GM21447 (cell line): ENCODE measurements around the gene SLC22A13.
"Not testable (repeated sequence)": the region's sequence is repeated elsewhere in the genome, so short reads cannot be mapped to it uniquely, and the experiment has no call there.

Source experiments
- ATAC-seq: cut with Tn5 transposase; IDR thresholded peaks from one replicate; pipeline ENCODE4 v1.9.1; 2021; ENCODE audit not compliant: unreplicated experiment

SLC22A13 gene

DNA sequence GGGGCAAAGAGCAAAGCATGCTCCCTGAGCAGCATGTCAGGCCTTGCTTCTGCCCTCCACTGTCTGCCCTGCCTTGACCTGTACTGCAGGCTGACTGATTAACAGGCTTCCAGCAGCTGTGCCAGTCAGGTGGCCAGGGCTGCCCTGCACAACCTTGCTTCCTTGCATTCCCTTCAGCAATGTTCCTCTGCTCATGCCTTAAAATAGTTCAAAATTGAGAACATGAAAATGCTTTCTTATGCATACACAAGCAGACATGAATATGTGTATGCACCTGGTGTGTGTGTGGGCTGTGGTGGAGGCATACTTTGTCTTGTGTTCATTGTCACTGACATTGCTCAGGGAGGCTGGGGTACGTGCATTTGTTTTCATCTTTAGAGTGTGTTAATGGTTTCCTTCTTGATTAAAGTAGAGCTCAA, 1.2 kb upstream of the SLC22A13 start:
- ATAC-seq = no peak

DNA sequence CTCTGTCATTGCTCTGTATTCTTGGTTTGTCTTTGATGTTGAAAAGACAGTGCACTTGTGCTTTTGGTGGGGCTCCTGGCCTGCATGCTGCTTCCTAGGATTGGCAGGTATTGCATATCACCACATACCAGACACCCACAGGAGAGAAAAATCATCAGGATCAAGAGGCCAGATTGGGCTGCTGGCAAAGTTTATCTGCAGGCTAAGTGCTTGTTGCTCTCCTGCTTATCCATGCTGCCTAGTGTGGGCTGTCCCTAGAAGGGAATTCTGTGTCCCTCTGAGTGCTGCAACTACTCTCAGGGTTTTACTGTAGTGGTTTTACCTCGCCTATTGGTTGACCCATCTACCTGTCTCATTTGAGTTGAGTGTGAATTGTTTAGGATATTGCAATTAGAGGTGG, 833 bp upstream of the SLC22A13 start:
- ATAC-seq = no peak

DNA sequence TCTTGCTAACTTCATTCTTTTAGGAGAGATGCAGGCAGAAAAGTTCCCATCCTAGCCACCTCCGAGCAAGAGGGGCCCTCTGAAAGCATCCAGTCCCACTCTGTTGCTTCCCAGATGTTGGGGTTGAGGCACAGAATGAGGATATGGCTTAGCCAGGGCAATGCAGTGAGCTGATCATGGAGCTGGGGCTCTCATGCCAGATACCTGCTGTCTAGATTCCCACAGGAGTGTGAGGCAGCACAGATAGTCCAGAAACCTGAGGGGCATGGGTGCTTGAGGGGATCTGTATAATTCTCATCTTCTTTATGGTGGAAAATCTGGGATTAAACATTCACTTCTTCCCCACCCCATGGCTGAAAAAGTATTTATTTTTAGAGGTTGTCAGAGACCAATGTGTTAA, 1.2 kb downstream of the SLC22A13 start:
- ATAC-seq = no peak

DNA sequence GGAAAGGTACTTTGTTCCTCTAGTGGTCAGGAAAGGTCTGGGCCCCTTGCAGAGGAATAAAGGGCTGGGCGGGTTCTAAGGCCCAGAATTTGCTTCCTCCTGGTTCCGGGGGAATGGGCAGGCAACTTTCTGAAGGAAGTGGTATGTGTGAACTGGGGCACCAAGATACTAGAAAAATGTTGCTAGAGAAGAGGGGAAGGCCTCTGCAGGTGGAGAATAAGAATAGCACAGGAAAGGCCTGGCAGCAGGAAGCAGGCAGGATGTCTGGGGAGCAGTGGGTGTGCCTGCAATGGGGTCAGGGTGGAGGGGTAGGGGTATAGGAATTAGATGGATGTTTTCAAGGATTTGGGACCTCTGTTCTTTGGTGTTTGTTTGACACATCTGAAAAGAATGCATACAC, 2.0 kb downstream of the SLC22A13 start:
- no peak for ATAC-seq

DNA sequence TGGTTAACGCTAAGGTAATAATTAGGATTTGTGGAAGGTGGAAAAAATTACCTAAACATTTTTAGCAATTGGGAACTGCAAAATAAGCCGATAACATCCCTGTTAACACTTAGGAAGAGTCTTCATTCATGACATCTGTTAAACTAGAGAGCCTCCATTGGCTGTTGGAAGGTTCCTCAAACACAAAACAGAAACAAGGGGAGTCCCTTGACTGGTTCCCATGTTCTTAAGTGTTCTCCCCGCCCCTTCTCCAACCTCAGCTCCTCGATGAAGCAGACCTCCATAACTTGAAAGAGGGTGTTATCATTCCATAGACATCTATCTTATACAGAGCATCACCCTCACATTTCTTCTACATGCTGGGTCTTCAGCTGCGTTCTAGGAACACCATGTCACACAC, 2.5 kb downstream of the SLC22A13 start:
- ATAC-seq = no peak

DNA sequence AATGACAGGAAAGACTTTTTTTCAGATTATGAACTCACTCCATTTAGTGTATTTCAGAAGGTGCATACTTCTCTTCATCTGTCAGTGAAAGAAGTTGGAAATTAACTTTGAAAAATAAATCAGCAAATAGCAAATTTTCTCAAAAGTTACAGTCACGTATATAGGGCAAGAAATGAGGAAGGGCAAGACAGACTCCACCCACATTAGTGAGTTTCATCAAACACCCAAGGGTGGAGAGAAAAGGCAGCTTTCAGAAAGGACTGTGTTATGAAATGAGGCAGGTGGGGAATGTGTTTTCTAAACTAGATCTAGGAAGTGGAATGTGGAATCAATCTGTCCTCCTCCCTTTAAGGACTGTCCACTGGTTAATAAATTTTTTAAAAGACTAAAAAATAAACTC, 2.9 kb downstream of the SLC22A13 start:
- ATAC-seq = no peak

DNA sequence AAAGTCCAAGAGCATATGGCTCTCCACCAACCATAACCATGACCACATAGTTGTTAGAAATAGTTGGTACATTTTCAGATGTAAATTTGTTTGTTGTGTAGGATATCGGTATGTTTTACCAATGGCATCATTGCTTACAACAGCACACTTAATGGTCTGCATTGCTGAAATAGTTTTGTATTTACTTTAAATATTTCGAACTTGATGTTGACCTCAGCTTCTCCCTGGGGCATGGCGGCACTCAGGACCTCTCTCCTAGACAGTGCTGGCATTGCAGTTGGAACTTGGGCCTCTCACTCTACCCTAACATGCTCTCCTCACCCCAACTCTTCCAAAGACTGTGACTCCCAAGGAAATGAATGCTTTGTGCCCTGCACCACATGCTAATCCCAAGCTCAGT, 5.0 kb downstream of the SLC22A13 start:
- no peak for ATAC-seq

DNA sequence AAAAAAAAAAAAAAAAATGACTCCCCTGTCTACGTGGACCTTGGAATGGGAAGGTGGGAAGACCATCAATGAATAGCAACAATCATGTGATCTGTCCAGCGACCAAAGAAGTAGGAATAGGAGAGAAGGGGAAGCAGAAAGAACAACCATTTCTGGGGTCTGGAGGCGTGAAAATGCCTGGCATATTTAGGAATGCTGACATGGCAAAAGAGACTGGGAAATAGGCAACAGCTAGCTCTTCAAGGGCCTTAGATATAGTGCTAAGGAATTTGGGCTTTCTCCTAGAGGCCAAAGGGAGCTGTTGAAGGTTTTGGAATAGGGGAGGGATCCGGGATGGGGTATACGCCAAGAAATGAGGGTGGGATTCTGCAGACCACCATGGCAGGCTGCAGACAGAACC, 5.9 kb downstream of the SLC22A13 start:
- ATAC-seq = no peak

DNA sequence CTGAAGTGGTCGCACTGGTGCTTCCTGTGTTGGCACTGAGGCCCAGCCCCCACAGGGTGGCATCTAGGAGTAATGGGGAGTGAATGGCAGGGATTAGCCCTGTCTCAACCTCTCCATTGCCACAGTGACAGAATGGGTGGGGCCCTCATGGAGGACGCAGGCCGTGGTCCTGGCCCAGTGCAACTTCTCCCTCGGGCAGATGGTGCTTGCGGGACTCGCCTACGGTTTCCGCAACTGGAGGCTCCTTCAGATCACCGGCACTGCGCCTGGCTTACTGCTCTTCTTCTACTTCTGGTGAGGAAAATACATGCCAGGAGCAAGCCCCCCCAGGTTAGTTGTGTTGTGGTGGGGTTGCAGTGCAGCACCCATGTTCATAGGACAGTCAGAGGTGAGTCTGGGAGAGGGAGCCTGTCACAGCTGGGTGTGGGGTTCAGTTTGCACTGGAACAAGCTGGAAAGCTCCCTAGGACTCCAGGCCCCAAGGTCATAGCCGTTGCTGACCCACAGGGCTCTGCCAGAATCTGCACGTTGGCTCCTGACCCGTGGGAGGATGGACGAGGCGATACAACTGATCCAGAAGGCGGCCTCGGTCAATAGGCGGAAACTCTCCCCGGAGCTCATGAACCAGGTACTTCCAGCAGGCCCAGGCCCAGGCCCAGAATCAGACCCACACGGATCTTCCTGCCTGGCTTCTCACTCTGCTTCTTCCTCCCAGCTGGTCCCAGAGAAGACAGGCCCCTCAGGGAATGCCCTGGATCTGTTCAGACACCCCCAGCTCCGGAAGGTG, 9.4 kb downstream of the SLC22A13 start:
- no peak for ATAC-seq

DNA sequence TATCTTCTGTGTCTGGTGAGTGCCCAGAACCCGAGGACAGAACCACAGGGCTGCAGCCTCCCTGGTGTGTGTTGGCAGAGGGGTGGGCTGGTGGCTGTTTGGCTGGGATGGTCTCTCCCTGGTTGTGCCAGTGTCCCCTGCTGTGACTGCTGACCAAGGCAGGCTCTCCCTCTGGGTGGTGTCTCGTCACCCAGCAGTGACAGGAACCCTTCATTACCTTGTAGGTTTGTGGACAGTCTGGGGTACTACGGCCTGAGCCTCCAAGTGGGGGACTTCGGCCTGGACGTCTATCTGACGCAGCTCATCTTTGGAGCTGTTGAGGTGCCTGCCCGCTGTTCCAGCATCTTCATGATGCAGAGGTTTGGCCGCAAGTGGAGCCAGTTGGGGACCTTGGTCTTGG, 10.0 kb downstream of the SLC22A13 start:
- no peak for ATAC-seq

DNA sequence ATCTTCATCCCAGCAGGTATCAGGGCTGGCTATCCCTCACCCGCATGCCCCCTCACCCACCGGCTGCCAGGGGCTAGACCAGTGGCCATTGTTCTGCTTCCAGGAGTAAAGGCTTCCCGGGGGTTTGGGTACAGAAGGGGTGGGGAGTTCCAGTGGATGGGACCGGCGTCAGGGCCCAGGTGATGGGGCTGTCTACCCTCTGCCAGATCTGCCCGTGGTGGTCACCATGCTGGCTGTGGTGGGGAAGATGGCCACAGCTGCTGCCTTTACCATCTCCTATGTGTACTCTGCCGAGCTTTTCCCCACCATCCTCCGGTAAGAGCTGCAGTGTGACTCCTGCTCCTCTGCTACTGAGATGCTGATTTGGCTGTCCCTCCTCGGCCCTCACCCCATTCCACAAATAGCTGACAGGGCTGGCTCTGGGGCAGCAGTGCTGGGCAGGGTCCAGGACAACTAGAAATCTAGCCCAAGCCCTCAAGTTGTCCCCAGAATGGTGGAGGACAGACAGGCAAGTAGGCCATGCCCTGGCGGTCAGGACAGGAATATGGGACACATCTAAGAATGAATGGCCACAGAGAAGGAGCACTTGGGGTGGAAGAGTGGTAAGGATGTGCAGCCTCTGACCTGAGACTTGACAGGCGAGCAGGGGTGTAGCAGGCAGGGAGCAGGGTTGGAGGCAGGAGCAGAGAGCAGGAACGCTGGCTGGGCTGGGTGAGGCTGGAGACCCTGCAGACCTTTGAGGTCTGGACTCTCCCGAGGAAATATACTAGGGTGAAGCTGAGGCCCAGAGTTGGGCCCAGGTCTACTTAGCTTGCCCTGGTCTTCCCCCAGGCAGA, 10.7 kb downstream of the SLC22A13 start:
- no peak for ATAC-seq

DNA sequence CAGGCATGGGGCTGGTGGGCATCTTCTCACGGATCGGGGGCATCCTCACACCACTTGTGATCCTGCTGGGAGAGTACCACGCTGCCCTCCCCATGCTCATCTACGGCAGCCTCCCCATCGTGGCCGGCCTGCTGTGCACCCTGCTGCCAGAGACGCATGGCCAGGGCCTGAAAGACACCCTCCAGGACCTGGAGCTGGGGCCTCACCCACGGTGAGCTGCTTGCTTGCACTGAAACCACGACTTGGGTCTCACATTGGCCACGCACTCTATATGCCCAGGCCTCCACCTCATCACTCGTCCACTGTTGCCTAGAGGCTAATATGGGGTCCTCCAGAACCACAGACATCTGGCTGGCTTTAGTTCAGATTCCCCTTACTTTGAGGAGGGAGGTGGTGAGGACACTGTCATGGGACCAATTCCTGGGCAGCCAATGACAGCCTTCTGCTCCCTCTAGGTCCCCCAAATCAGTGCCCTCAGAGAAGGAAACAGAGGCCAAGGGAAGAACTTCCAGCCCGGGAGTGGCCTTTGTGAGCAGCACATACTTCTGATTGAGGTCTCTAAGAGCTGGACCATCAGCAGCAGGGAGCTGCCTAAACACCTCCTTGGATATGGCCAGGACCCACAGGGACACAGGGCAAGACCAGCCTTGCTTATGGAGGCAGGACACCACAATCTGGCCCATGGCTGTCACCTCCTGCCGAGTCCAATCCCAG, 11.5 kb downstream of the SLC22A13 start:
- ATAC-seq = no peak

DNA sequence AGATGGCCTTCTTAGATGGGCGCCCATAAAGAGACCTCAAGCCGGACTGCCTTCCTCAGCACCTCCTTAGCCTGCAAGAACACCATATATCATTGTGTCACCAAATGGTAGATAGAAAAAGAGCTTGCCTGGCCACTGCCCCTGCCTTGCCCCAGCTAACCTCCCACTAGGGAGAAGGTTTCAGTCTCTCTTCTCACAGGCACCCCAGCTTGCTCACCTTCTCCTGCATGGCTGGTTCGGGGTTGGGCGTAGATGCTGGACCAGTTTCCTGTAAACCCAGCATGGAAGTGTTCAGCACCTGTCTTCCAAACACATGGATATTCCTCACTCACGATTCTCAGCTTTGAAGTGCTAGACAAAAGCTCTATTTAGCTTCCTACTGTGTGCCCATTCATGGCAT, 13.2 kb downstream of the SLC22A13 start:
- ATAC-seq = no peak

DNA sequence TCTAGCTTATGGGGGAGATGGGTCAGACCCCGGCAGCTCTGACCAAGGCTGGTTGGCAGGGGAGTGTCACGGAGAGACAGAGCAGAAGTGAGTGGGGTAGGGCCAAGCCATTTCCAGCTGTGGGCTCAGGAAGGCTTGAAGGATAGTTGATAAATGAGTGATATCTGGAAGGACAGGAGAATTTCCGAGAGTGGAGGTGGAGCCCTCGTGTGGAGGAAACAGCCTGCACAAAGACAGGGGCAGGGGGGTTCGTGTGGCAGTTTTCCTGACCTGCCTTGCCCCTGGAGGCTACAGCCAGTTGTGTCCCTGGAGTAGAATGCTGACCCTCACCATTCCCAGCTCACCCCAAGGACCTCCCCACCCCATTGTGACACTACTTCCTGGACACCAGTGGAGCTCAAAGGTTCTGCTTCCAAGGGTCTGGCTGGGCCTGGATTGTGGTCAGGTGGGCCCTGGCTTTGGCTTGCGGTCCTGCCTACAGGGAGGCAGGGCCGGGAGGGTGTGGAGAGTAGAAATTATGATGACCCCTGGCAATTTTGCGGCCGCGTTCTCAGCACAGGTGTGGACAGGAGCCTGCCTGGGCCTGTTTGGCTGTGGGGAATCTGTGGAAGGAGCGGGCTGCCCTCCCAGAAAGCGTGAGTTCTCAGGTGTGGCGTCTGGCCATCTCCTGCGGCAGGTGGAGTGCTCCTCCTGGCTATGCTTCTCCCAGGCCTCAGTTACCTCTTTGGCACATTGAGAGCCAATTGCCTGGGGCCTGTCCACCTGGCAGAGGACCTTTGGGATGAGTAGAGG, 16.5 kb downstream of the SLC22A13 start, which contains the start of gene SLC22A14:
SLC22A14 (plus strand) TSS at position 400 of the 792 bp plus-strand sequence. CDS start 23,733 bp downstream, outside the sequence.
- ATAC-seq = no peak

DNA sequence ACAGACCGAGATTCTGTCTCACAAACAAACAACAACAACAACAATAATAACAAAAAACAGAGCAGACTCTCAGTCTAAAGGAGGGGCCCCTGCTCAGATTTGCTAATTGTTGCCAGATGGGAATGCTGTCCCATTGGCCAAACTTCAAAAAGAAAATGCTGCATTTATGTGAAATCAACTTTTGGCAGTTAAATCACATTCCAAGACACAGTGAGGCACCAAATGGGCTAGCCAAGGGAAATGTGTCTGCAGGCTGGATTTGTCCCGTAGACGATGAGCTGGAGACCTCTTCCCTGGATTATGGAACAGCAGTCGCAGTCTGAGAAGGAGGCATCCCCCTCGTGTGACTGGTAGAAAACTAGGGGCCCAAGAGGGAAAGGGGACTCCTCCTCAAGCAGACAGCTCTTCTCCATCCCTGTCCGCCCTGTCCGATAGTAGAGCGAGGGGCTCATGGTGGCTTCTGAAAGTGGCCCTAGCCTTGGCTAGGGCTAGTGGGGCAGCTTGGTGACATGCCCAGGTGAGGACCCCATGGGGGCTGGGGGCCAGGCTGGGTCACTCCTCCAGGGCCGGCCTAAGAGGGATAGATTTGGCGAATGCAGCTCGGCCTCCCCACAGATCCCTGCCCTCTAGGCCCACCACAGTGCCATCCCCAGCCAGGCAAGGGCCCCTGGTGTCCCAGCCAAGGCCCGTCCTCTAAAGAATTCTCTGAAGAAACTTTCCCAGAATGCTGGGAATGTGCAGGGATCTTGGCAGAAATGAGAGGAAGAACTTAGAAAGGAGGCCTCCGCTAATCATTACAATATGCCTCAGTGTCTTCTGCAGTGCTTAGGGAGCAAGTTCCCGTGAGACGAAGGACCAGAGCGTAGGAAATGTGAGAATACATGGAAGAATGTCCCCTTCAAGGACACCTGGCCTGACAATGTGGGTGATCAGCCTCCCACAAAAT, 18.5 kb downstream of the SLC22A13 start:
- no peak for ATAC-seq

DNA sequence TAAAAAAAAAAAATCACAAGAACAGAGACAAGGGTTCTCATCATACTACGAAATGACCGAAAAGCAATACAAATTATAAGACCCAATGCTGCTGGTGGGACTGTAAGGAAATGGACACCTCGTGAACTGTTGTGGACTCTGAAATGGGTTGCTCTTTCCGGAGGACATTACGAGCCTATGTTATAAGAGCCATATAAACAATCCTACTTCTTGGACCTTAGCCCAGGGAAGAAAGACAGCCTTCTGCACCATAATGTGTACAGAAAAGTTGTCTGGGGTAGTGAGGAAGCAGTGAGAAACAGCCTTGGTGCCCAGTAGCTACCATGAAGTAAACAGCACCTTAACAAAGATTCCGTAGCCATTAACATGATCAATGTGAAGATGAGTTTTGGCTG, 19.1 kb downstream of the SLC22A13 start:
- no peak for ATAC-seq

DNA sequence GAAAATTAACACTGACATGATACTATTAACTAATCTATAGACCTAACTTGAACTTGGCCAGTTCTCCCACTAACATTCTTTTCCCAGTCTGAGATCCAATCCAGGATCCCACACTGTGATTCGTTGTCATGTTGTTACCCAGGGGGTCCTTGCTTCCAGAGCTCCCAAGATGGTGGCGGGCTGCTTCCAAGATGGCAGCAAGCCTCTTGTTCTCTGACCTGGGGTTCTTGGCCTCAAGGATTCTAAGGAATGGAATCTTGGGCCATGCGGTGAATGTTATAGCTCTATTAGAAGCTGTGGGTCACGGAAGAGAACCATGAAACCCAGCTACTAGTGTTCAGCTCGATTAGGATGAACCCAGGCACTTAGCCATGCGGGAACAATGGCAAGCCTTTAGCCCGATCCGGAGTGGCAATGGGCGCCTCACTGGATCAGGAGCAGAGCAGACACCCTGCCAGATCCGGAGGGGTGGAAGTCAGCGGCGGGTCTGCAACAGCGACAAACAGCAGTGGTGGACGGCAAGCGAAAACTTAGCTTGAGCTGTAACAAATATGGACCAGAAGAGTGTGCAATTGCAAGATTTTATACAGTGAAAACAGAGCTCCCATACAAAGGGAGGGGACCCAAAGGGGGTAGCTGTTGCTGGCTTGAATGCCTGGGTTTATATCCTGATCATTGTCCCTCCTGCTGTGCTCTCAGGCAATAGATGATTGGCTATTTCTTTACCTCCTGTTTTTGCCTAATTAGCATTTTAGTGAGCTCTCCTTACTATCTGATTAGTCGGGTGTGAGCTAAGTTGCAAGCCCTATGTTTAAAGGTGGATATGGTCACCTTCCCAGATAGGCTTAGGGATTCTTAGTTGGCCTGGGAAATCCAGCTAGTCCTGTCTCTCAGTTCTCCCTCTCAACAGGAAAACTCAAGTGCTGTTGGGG, 23.9 kb downstream of the SLC22A13 start:
- not testable (repeated sequence) for ATAC-seq

DNA sequence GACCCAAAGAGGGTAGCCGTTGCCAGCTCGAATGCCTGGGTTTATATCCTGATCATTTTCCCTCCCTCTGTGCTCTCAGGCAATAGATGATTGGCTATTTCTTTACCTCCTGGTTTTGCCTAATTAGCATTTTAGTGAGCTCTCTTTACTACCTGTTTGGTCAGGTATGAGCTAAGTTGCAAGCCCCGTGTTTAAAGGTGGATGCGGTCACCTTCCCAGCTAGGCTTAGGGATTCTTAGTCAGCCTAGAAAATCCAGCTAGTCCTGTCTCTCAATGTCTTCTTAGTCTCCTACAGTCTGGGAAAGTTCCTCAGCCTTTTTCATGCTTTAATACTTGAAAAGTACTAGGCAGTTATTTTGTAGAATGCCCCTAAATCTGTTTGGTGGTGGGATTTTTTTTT, 31.4 kb downstream of the SLC22A13 start:
- ATAC-seq = not testable (repeated sequence)

DNA sequence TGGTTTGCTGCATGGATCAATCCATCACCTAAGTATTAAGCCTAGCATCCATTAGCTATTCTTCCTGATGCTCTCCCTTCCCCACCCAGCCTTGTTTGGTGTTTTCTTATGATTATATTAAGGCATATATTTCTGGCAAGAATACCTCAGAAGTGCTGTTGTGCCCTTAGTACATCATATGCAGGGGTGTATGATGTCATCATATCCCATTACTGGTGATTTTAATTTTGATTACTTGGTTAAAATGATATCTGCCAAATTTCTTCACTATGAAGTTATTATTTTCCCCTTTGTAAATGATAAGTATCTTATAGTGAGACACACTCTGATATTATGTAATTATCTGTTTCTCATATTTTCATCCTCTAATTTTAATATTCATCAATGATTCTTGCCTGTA, 31.9 kb downstream of the SLC22A13 start:
- no peak for ATAC-seq
